HEK293 (cell line): ENCODE data around the gene PLEKHA3.

Experiments used
- PRDM1 ChIP-seq: fragments of 450-650 bp; formaldehyde crosslinking; IDR thresholded peaks from 2 replicates; pipeline ENCODE4; 2016; ENCODE audit warnings: missing biosample characterization, missing genetic modification characterization
- TCF7L2 ChIP-seq: IDR thresholded peaks from 2 replicates; pipeline ENCODE4 v1.6.1; 2011; ENCODE audit warnings: low read depth, mild to moderate bottlenecking, inconsistent platforms, low read length, moderate library complexity, borderline replicate concordance
- ZBTB21 ChIP-seq: fragments of 450-650 bp; formaldehyde crosslinking; IDR thresholded peaks from 2 replicates; pipeline ENCODE4 v1.5.1; 2017; ENCODE audit warnings: missing biosample characterization, missing genetic modification characterization
- ZNF121 ChIP-seq: fragments of 450-650 bp; formaldehyde crosslinking; IDR thresholded peaks from 2 replicates; pipeline ENCODE4 v1.5.1; 2016; ENCODE audit warnings: missing biosample characterization, missing genetic modification characterization
- ZNF155 ChIP-seq: fragments of 450-650 bp; formaldehyde crosslinking; IDR thresholded peaks from 2 replicates; pipeline ENCODE4 v1.5.1; 2016; ENCODE audit warnings: missing biosample characterization, missing genetic modification characterization
- ZNF555 ChIP-seq: fragments of 450-650 bp; formaldehyde crosslinking; conservative IDR thresholded peaks from 2 replicates; pipeline ENCODE4 v1.5.1; 2017; ENCODE audit warnings: missing biosample characterization, mild to moderate bottlenecking, missing genetic modification characterization, inconsistent platforms
- ZNF747 ChIP-seq: fragments of 450-650 bp; formaldehyde crosslinking; IDR thresholded peaks from 2 replicates; pipeline ENCODE4 v1.5.1; 2016; ENCODE audit warnings: missing biosample characterization, missing genetic modification characterization
- TF ChIP-seq, protein P1 (sequence below): fragments of 450-650 bp; formaldehyde crosslinking; IDR thresholded peaks from 2 replicates; pipeline ENCODE4 v1.5.1; 2016; ENCODE audit warnings: missing biosample characterization, missing genetic modification characterization
- TF ChIP-seq, protein P2 (sequence below): fragments of 450-650 bp; formaldehyde crosslinking; IDR thresholded peaks from 2 replicates; pipeline ENCODE4 v1.5.1; 2016; ENCODE audit warnings: missing biosample characterization, missing genetic modification characterization
- TF ChIP-seq, protein P3 (sequence below): IDR thresholded peaks from 2 replicates; pipeline ENCODE4 v1.6.1; 2011; ENCODE audit warnings: mild to moderate bottlenecking, low read depth, low read length, borderline replicate concordance
- TF ChIP-seq, protein P4 (sequence below): fragments of 450-650 bp; formaldehyde crosslinking; IDR thresholded peaks from 2 replicates; pipeline ENCODE4 v1.5.1; 2016; ENCODE audit warnings: missing biosample characterization, missing genetic modification characterization
- TF ChIP-seq, protein P5 (sequence below): fragments of 450-650 bp; formaldehyde crosslinking; IDR thresholded peaks from 2 replicates; pipeline ENCODE4 v1.5.1; 2016; ENCODE audit warnings: missing biosample characterization, missing genetic modification characterization, low read depth

DNA sequence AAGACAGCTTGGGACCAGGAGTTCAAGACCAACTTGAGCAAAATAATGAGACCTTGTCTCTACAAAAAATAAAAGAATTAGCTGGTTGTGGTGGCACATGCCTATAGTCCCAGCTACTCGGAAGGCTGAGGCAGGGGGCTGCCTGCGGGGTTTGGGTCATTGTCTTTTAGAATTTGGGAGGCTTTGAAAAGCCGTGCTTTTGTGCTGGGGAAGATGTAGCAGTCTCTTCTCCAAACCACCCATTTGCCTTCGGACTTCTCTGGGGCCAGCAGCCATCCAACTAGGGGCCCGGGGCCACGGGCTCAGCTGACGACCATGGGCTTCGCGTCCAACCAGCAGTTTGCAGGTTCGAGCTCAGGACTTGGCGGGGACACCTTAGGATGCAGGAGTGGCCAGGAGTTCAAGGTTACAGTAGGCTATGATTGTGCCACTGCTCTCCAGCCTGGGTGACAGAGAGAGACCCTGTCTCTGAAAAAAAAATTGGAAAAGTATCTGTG, 22.8 kb upstream of the PLEKHA3 start:
- TF ChIP-seq, protein P1, sequence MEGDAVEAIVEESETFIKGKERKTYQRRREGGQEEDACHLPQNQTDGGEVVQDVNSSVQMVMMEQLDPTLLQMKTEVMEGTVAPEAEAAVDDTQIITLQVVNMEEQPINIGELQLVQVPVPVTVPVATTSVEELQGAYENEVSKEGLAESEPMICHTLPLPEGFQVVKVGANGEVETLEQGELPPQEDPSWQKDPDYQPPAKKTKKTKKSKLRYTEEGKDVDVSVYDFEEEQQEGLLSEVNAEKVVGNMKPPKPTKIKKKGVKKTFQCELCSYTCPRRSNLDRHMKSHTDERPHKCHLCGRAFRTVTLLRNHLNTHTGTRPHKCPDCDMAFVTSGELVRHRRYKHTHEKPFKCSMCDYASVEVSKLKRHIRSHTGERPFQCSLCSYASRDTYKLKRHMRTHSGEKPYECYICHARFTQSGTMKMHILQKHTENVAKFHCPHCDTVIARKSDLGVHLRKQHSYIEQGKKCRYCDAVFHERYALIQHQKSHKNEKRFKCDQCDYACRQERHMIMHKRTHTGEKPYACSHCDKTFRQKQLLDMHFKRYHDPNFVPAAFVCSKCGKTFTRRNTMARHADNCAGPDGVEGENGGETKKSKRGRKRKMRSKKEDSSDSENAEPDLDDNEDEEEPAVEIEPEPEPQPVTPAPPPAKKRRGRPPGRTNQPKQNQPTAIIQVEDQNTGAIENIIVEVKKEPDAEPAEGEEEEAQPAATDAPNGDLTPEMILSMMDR (tag by site-specific recombination), result no peak
- TF ChIP-seq PRDM1 (tag by site-specific recombination) (no peak), ZNF747 (tag by site-specific recombination) (no peak), TCF7L2 (no peak), ZBTB21 (tag by site-specific recombination) (no peak), ZNF155 (no peak), ZNF121 (tag by site-specific recombination) (no peak), ZNF555 (tag by site-specific recombination) (no peak)
- TF ChIP-seq, protein P2, sequence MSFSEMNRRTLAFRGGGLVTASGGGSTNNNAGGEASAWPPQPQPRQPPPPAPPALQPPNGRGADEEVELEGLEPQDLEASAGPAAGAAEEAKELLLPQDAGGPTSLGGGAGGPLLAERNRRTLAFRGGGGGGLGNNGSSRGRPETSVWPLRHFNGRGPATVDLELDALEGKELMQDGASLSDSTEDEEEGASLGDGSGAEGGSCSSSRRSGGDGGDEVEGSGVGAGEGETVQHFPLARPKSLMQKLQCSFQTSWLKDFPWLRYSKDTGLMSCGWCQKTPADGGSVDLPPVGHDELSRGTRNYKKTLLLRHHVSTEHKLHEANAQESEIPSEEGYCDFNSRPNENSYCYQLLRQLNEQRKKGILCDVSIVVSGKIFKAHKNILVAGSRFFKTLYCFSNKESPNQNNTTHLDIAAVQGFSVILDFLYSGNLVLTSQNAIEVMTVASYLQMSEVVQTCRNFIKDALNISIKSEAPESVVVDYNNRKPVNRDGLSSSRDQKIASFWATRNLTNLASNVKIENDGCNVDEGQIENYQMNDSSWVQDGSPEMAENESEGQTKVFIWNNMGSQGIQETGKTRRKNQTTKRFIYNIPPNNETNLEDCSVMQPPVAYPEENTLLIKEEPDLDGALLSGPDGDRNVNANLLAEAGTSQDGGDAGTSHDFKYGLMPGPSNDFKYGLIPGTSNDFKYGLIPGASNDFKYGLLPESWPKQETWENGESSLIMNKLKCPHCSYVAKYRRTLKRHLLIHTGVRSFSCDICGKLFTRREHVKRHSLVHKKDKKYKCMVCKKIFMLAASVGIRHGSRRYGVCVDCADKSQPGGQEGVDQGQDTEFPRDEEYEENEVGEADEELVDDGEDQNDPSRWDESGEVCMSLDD (tag by site-specific recombination), result no peak
- TF ChIP-seq, protein P3, sequence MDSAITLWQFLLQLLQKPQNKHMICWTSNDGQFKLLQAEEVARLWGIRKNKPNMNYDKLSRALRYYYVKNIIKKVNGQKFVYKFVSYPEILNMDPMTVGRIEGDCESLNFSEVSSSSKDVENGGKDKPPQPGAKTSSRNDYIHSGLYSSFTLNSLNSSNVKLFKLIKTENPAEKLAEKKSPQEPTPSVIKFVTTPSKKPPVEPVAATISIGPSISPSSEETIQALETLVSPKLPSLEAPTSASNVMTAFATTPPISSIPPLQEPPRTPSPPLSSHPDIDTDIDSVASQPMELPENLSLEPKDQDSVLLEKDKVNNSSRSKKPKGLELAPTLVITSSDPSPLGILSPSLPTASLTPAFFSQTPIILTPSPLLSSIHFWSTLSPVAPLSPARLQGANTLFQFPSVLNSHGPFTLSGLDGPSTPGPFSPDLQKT, result no peak
- TF ChIP-seq, protein P4, sequence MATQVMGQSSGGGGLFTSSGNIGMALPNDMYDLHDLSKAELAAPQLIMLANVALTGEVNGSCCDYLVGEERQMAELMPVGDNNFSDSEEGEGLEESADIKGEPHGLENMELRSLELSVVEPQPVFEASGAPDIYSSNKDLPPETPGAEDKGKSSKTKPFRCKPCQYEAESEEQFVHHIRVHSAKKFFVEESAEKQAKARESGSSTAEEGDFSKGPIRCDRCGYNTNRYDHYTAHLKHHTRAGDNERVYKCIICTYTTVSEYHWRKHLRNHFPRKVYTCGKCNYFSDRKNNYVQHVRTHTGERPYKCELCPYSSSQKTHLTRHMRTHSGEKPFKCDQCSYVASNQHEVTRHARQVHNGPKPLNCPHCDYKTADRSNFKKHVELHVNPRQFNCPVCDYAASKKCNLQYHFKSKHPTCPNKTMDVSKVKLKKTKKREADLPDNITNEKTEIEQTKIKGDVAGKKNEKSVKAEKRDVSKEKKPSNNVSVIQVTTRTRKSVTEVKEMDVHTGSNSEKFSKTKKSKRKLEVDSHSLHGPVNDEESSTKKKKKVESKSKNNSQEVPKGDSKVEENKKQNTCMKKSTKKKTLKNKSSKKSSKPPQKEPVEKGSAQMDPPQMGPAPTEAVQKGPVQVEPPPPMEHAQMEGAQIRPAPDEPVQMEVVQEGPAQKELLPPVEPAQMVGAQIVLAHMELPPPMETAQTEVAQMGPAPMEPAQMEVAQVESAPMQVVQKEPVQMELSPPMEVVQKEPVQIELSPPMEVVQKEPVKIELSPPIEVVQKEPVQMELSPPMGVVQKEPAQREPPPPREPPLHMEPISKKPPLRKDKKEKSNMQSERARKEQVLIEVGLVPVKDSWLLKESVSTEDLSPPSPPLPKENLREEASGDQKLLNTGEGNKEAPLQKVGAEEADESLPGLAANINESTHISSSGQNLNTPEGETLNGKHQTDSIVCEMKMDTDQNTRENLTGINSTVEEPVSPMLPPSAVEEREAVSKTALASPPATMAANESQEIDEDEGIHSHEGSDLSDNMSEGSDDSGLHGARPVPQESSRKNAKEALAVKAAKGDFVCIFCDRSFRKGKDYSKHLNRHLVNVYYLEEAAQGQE (tag by site-specific recombination), result no peak
- TF ChIP-seq, protein P5, sequence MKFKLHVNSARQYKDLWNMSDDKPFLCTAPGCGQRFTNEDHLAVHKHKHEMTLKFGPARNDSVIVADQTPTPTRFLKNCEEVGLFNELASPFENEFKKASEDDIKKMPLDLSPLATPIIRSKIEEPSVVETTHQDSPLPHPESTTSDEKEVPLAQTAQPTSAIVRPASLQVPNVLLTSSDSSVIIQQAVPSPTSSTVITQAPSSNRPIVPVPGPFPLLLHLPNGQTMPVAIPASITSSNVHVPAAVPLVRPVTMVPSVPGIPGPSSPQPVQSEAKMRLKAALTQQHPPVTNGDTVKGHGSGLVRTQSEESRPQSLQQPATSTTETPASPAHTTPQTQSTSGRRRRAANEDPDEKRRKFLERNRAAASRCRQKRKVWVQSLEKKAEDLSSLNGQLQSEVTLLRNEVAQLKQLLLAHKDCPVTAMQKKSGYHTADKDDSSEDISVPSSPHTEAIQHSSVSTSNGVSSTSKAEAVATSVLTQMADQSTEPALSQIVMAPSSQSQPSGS (tag by site-specific recombination), result no peak
